Inferior parietal cortex (tissue), 1 donor: ENCODE data around the gene TCEAL1.
"Not testable (repeated sequence)": the region's sequence is repeated elsewhere in the genome, so short reads cannot be mapped to it uniquely, and the experiment has no call there.

Source experiments
- DNase-seq: peaks from one replicate; pipeline ENCODE4 v3.0.0-alpha.2; 2016; ENCODE audit errors: extremely low spot score

TCEAL1 gene

GRCh38 chrX:103635436-103635835, 6.7 kb downstream of the TCEAL1 start:
- DNase-seq = no peak

DNA sequence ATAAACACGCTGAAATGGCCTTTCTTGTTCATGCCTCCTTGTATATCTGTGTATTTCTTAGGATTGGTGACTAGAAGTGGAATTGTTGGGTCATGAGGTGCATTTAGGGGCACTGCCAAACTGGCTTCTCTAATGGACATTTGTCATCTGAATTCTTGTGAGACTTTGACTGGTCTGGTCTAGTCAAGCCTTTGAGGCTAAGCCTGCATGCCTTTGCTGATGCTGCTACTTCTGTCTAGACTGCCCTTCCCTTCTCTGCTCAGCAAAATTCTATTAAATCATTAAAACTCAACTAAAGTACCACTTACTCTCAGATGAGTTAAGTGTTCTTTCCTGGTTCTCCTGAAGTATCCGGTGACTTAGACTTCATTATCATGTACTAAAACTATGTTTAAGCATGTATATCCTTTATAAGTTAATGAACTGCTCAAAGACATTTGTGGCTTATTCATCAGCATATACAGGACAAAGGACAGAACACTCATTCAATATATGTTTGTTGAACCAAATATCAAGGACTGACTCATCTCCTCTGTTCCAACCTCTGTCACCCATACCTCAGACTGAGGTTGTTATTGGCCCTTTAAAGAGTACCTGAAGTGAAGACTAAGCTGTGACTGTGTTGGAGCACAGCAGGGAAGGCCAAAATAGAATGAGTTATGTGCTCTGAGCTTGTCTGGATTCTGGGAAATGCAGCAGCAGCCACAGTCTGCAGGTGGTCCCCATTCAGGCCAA, 9.0 kb downstream of the TCEAL1 start:
- no peak for DNase-seq

DNA sequence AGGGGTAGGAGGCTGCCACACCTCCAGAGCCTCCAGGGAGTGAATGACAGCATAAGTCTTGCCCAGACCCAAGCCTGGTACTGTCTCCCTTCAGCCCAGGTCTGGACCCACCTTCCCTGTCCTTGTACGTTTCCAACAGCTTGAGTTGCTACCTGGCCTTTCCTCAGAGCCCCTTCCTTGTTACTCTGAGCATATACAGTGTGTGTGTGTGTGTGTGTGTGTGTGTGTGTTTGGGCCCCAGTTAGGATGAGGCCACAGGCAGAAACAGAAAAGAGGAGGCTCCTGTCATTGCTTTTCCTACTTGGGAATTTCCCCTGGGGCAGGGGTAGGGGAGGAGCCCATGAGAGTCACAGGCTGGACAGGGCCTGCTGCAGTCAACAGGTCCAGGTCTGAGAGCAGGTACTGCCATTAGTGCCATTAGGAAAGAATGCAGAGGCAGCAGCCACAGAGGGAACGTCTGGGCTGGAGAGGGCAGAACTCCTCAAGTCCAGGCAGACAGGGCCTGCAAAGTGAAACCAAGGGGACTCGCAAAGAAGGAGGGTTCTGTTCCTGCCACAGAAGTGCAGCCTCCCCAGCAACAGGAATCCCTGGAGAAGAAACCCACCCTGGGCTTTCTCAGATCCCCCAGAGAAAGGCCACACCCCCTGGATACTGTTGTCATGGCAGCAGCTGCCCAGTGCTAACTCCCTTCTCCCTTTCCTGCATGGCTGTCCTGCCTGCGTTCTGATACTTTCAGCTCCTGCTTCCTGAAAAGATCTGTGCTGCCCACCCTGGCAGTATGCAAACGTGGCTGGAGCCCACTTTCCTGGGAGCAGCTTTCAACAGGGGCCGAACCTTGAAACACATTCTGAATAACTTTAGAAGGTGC, 9.9 kb downstream of the TCEAL1 start:
- not testable (repeated sequence) for DNase-seq

- DNase-seq = no peak
Measured at GRCh38 chrX:103640401-103641155, 11.8 kb downstream of the TCEAL1 start.

GRCh38 chrX:103644125-103644524, 15.3 kb downstream of the TCEAL1 start:
- no peak for DNase-seq

DNA sequence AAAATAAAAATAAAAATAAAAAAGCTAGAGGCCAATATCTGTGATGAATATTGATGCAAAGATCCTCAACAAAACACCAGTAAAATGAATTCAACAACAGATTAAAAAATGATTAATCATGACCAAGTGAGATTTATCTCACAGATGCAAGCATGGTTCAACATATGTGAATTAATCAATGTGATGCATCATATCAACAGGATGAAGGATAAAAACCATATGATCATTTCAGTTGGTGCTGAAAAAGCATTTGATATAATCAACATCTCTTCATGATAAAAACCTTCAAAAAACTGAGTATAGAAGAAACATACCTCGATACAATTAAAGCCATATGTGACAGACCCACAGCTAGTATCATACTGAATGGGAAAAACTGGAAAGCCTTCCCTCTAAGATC, 18.9 kb downstream of the TCEAL1 start:
- DNase-seq = no peak

- DNase-seq = no peak
Measured at GRCh38 chrX:103651151-103651773, 22.5 kb downstream of the TCEAL1 start.

DNA sequence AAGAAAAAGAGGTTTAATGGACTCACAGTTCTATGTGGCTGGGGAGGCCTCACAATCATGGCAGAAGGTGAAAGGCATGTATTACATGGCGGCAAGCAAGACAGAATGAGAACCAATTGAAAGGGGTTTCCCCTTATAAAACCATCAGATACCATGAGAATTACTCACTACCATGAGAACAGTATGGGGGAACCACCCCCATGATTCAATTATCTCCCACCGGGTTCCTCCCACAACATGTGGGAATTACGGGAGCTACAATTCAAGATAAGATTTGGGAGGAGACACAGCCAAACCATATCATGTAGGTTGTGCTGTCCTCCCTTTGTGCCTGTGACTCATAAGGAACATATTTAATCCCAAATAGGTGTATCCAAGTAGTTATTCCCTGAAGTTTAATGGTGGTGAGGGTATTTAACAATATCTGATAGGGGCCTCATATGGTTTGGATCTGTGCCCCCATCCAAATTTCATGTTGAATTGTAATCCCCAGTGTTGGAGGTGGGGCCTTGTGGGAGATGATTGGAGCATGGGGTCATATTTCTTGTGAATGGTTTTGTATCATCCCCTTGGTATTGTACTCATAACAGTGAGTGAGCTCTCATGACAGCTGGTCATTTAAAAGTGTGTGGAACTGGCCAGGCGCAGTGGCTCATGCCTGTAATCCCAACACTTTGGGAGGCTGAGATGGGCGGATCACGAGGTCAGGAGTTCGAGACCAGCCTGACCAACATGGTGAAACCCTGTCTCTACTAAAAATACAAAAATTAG, 26.6 kb downstream of the TCEAL1 start:
- DNase-seq = not testable (repeated sequence)

DNA sequence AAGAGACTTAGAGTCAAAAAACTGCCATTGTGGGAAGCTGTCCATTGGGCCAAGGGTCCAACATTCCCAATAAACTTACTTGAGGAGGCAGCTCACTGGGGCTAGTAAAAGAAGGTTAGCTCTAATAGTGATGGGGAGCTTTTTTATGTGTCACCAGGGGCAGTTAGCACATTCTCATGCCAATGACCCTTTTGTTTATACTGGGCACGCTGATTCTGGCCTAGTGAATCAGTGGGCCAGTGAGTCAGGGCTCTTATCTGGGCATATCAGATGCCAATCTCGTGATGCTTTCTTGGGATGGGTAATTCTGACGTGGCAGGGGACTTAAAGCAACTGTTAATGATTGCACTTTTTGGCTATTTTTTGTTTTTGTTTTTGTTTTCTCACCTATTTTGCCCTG, 27.8 kb downstream of the TCEAL1 start:
- no peak for DNase-seq

GRCh38 chrX:103657066-103657465, 28.3 kb downstream of the TCEAL1 start:
- not testable (repeated sequence) for DNase-seq

GRCh38 chrX:103658681-103659433, 30.1 kb downstream of the TCEAL1 start:
- no peak for DNase-seq

DNA sequence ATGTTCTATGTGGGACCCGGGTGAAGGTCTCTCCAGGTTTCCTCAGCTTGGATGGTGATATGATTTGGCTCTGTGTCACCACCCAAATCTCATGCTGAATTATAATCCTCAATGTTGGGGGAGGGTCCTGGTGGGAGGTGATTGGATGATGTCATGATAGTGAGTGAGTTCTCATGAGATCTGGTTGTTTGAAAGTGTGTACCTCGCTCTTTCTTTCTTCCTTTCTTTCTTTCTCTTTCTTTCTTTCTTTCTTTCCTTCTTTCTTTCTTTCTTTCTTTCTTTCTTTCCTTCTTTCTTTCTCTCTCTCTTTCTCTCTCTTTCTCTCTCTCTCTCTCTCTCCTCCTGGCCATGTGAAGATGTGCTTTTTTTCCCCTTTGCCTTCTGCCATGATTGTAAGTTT, 30.7 kb downstream of the TCEAL1 start:
- DNase-seq = not testable (repeated sequence)

DNA sequence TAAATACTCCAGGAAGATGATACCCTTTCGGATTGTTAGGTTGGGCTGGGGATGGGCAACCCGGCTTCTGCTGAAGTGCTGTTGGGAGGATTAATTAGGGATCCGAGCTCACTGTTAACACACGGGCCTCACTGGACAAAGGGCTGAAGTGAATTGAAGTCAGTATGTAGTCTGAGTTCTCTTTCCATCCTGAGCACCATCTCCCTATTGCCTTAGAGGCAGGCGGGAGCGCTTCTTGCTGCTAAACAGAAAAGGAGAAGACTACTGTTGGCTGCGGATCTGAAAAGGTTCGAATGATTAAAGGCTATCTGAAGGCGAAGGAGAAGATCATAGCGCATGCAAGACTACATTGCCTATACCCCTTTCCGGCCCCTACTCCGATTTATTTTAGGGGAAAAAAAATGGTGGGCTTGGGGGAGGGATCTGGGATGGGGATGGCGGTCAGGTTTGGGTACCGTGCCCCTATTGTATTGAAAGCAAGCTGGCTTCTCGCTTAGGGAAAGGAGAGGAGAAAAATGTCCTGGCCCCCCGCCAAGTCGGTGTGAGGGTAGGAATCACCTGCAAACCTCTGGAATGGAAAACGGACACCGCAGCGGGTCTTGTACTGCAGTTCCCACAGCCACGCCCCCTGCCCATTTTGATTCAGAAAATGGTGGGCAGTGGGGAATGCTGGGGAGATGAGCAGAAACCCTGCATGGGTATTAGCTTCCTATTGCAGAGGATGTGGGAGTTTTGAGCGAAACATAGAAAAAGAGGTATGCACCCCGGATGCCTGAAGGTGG, 35.4 kb downstream of the TCEAL1 start:
- no peak for DNase-seq

- no peak for DNase-seq
Measured at GRCh38 chrX:103666202-103667107, 37.7 kb downstream of the TCEAL1 start.

DNA sequence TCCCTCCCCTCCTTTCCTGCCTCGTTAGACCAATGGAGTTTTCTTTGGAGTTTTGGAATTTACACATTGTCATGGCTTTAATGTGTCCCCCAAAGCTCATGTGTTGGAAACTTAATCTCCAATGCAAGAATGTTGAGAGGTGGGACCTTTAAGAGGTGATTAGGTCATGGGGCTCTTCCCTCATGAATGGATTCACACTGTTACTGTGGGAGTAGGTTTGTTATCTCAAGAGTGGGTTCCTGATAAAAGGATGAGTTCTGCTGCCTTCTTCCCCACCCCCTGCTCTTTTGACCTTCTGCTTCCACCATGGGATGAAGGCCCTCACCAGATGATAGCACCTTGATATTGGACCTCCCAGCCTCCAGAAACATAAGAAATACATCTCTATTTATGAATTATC, 41.0 kb downstream of the TCEAL1 start:
- no peak for DNase-seq

DNA sequence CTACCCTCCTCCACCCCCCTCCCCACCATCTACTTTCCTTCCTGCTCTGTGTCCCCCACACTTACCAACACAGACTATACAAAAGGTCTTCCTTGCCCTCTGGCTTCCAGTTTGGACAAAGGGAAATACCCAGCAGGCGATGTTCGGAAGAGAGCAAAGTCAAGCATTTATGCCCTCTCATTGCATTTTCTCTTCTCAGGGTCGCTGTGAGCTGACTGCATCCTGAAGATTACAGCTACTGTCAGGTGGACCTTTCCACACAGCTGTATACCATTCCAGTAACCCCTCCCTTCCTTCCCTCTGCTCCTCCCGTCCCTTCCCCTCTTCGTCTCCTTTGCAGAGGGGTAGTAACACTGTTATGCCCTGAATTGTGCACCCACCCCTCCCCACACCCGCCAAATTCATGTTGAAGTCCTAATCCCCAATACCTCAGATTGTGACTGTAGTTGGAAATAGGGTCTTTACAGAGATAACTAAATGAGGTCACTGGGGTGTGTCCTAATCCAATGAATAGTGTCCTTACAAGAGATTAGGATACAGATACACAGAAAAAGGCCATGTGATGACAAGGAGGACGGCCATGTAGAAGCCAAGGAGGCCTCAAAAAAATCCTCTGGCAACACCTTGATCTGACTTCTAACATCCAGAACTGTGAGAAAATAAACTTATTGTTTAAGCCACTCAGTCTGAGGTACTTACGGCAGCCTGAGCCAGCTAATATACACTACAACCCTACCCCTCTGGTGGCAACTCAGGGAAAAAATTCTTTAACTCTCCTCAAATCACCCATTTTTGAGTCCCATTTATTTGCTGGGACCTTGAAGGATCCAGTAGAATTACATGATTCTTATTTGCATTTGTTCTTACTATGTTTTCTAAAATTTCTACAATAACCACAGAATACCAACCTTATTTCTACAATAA, 46.0 kb downstream of the TCEAL1 start:
- DNase-seq = no peak
